RWPE1 (cell line): Measurements from ENCODE around the gene SDCBP2.

Source experiments
- CTCF ChIA-PET: fragments of 350-600 bp; sonication (Branson Sonifier 250); formaldehyde crosslinking; extraction: SDS; loops from one replicate; lab custom pipeline; 2021; lab: Yijun Ruan, JAX
- POLR2A ChIA-PET: fragments of 400-600 bp; formaldehyde crosslinking; extraction: SDS; loops from one replicate; lab custom pipeline; 2020; ENCODE audit warnings: antibody characterized with exemption; ENCODE audit not compliant: low non-redundant PET; lab: Yijun Ruan, JAX
- DNase-seq: peaks from one replicate; pipeline ENCODE4 v3.0.0; 2012; ENCODE audit warnings: low spot score
- H3K27ac ChIP-seq: fragments of 450-650 bp; 2 replicates; pipeline ENCODE4 v1.5.1; 2017
- TF ChIP-seq, protein P1 (sequence below): fragments of 450-650 bp; conservative IDR thresholded peaks from 2 replicates; pipeline ENCODE4 v1.5.1; 2017; ENCODE audit warnings: low read depth, mild to moderate bottlenecking

The SDCBP2 gene

DNA sequence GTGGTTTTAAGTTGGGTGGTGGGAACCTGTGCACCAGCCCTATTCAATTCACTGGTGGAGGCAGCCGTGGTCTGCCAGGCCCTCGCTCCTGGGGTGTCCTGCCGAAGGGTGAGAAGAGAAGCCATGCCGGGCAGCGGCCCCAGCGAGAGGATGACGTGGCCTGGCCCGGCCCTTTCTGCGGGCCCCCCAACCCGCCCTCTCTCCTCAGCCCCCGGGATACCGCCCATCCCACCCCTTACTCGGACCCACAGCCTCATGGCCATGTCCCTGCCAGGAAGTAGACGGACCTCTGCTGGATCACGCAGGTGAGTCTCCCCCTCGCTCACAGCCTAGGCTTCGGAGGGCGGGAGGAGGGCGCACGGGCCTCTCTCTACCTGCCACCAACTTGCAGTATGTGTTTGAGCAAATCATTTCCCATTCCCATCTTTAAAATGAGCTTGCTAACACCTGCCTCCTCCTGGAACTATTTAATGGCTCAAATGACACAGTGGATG, 32.8 kb downstream of the SDCBP2 start:
- no peak overlapping the region for H3K27ac ChIP-seq
- no peak for DNase-seq
- ChIA-PET POLR2A (no interaction called here), CTCF (no interaction called here)
- TF ChIP-seq, protein P1, sequence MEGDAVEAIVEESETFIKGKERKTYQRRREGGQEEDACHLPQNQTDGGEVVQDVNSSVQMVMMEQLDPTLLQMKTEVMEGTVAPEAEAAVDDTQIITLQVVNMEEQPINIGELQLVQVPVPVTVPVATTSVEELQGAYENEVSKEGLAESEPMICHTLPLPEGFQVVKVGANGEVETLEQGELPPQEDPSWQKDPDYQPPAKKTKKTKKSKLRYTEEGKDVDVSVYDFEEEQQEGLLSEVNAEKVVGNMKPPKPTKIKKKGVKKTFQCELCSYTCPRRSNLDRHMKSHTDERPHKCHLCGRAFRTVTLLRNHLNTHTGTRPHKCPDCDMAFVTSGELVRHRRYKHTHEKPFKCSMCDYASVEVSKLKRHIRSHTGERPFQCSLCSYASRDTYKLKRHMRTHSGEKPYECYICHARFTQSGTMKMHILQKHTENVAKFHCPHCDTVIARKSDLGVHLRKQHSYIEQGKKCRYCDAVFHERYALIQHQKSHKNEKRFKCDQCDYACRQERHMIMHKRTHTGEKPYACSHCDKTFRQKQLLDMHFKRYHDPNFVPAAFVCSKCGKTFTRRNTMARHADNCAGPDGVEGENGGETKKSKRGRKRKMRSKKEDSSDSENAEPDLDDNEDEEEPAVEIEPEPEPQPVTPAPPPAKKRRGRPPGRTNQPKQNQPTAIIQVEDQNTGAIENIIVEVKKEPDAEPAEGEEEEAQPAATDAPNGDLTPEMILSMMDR: no peak

DNA sequence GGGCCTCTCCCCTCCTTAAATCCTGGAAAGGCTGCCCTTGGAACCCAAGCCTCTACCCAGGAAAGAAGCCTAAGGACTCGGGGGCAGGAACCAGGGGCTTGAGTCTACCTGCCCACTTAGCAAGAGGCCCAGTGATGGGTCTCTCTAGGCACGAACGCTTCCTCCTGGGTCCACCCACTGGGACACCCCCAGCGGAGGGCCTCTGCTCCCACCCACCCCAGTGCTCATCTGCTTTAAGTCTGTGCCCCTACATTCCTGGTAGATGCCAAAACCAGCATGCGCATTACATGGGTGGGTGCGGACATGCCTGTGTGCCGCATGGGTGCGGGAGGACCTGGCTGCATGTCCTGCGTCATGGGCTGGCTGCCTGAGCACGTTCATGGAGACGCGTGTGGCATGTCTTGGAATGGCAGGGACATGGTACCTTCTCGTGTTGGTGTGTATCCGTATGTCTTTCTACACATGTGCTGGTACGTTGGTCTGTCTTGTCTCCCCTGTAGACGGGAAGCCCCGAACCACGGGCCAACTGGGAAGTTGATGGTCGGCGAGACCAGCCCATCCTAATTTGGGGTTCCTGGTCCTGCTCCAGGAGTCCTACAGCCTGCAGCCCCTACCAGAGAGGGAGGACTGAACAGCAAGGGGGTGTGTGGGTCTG, 33.5 kb downstream of the SDCBP2 start:
- DNase-seq: no peak
- POLR2A ChIA-PET: no interaction called here
- TF ChIP-seq, protein P1: no peak
- no peak overlapping the region for H3K27ac ChIP-seq
- CTCF ChIA-PET: no interaction called here

DNA sequence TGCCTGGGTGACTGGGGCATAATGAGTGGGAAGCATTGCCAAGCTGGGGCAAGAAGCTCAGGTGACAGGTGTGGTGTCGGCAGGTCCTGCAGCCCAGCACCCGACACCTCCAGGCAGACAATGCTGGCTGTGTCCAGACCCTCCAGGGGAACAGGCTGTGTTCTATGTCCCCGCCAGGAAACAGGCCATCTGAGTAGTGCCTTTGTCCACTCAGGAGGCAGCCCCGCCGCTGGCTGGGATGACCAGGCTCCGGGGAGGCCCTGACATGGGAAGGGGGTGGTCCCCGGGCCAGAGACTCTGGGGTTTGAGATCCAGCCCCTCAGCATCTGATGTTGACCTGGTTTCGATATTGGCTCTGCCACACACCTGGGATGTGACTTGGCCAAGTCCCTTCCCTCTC, 34.4 kb downstream of the SDCBP2 start:
- ChIA-PET CTCF (no interaction called here), POLR2A (no interaction called here)
- TF ChIP-seq, protein P1: no peak
- DNase-seq: no peak
- H3K27ac ChIP-seq: no peak overlapping the region

DNA sequence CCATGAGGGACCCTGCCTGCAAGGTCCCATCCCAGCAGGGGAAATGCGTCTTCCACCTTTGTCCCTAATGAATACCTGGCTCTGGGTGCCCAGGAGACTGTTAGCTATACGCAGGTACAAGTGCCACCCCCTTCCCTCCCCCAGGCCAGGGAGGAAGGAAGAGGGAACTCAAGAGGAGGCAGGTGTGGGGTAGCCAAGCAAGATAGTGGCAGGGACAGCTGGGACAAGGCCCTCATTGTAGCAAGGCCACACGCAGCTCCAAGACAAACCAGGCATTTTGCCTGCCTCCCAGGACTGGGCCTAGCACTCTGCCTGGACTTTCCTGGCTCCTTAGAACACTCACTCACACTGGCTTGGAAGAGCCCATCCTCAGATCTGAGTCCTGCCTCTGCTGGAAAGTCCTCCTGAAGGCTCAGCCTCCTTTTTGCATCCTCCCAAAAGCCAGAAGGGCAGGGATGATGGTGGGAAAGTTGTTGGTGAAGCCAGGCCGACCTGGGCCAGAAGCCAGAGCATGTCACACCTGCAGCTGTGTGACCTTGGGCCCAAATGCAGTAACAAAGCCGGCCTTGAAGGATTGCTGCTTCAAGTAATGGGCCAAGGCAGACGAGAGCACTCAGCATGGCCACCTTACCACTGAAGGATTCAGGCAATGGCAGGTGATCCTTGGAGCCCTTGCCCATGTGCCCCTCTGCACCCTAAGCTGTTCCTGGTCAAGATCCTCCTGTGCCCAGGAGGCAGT, 35.1 kb downstream of the SDCBP2 start:
- TF ChIP-seq, protein P1: no peak
- ChIA-PET POLR2A (no interaction called here), CTCF (no interaction called here)
- no peak overlapping the region for H3K27ac ChIP-seq
- DNase-seq: no peak

DNA sequence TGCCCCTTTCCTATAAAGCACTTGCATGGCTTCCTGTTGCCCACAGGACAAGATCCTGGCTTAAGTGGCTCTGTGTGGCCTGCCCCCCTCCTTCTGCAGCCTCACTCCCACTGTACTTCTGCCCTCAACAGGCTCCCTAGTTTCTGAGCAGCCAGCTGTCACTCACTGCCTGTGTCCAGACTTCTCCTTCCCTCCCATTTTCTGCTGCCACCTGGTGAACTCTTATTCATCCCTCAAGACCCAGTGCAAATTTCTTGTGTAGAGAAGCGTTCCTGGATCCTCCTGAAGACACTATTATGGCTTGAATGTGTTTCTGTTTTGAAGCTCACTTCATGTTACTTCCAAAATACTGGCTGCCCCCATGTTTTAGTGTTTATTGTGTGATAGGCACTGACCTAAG, 36.3 kb downstream of the SDCBP2 start:
- no peak for DNase-seq
- ChIA-PET CTCF (interaction anchor here (0.5 kb wide), 1 partner anchor 31 kb away, joined by 6 read pairs; no protein-coding TSS in a partner anchor), POLR2A (no interaction called here)
- TF ChIP-seq, protein P1: no peak
- H3K27ac ChIP-seq: no peak overlapping the region

DNA sequence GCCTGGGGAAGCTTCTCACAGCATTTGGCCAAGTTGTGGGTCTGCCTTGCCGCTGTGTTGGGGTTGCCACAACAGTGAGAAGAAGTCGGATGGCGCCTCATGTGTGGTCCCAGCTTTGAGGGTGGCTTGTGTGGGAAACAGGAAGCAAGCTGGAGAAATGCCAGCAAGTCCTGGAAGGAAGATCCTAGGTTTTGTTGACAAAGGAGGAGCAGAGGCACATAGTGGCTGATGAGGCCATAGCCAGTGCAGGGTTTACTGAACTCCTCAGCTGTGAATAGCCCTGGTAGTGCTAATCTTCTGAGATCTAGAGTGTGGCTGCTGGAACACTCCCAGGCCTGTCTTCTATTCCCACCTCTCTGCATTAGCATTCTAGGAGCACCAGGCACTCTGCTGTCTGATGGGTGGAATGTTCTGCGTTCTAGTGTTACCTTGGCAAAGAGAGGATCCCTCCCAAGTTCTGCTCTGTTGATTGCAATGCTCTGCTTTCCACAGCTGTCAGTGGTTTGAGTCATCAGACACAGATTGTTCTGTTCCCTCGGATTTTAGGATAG, 37.7 kb downstream of the SDCBP2 start:
- TF ChIP-seq, protein P1: no peak
- no peak for DNase-seq
- CTCF ChIA-PET: interaction anchor here (0.6 kb wide), 1 partner anchor 1106 kb away, joined by 3 read pairs; no protein-coding TSS in a partner anchor
- no peak overlapping the region for H3K27ac ChIP-seq
- POLR2A ChIA-PET: no interaction called here
